Cardiac fibroblast (primary cell): ENCODE data around the gene PAQR5.

ENCODE experiments used
- DNase-seq, 2 donors: peaks; one replicate each; pipeline versions ENCODE4 v3.0.0 to v3.0.0-alpha.2; 2010; ENCODE audit warnings: low read depth in 2 of 2
- H3K4me3 ChIP-seq, 2 donors: replicated peaks in 1 of 2; 1 replicate in 1 of 2; 2 replicates in 1 of 2; pipeline ENCODE4 v1.5.1; 2011; ENCODE audit warnings: low read depth in 2 of 2, low read length in 2 of 2, mild to moderate bottlenecking in 2 of 2, moderate library complexity in 1 of 2
- TF ChIP-seq, protein P1 (sequence below): IDR thresholded peaks from one replicate; pipeline ENCODE4 v1.5.1; 2011; ENCODE audit warnings: low read depth, mild to moderate bottlenecking, low read length, inconsistent platforms

PAQR5 gene

DNA sequence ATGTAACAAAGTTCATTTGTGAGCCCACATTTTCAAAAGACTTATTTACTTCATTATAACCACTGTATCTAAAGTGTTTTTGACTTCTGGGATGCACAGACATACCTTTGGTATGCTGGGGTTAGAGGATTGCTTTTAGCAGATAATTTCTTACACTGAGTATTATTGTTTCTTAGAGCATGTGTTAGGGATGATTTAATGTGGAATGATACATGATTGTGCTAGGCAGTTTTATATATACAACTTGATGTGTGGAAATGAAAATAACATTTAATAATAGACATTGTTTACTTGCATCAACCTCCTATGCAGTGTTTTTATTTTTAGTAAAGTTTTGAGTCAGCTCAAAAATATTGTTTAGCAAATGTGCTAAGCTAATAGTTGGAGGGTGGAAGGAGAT, 118.9 kb downstream of the PAQR5 start:
- DNase-seq: peak in 1 of 2 donors; percentile 30
- TF ChIP-seq, protein P1, sequence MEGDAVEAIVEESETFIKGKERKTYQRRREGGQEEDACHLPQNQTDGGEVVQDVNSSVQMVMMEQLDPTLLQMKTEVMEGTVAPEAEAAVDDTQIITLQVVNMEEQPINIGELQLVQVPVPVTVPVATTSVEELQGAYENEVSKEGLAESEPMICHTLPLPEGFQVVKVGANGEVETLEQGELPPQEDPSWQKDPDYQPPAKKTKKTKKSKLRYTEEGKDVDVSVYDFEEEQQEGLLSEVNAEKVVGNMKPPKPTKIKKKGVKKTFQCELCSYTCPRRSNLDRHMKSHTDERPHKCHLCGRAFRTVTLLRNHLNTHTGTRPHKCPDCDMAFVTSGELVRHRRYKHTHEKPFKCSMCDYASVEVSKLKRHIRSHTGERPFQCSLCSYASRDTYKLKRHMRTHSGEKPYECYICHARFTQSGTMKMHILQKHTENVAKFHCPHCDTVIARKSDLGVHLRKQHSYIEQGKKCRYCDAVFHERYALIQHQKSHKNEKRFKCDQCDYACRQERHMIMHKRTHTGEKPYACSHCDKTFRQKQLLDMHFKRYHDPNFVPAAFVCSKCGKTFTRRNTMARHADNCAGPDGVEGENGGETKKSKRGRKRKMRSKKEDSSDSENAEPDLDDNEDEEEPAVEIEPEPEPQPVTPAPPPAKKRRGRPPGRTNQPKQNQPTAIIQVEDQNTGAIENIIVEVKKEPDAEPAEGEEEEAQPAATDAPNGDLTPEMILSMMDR: no peak
- H3K4me3 ChIP-seq: no peak overlapping the region

- no peak overlapping the region for H3K4me3 ChIP-seq
- TF ChIP-seq, protein P1: no peak
- peak; percentile 13 to 33 for DNase-seq
Observed at GRCh38 chr15:69421498-69421897, 122.8 kb downstream of the PAQR5 start.

GRCh38 chr15:69422336-69422895, 123.7 kb downstream of the PAQR5 start:
- TF ChIP-seq, protein P1: no peak
- H3K4me3 ChIP-seq: no peak overlapping the region
- DNase-seq: peak in 1 of 2 donors; percentile 27

- peak in 1 of 2 donors; percentile 45 for DNase-seq
- no peak overlapping the region for H3K4me3 ChIP-seq
- TF ChIP-seq, protein P1: no peak
Observed at GRCh38 chr15:69424001-69424400, 125.3 kb downstream of the PAQR5 start.

- TF ChIP-seq, protein P1: no peak
- DNase-seq: peak in 1 of 2 donors; percentile 31
- H3K4me3 ChIP-seq: no peak overlapping the region
Observed at GRCh38 chr15:69424748-69425413, 126.2 kb downstream of the PAQR5 start.

DNA sequence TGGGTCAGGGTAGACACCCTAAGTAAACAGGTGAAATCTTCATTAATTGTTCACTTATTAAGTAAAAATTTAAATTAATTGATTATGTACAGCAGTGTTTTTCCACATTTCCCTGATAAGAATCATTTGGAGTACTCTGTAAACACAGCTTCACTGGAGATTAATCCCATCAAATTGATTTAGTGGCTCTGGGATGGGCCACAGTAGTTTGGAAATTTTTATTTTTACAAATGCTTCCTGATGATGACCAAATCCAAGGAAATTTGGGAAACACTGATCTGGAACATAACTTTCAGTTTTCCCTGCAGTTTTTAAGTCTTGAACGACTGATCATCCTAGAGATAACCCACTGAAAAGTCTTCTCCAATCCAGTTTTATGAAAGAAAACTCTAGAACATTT, 135.1 kb downstream of the PAQR5 start:
- no peak overlapping the region for H3K4me3 ChIP-seq
- TF ChIP-seq, protein P1: no peak
- DNase-seq: no peak
